ENCODE results near the gene SMCHD1. TPM values are rescaled to one million over a fixed set of nuclear protein-coding genes. Genes with fewer than 3 reads are reported as not detected.

SMCHD1 gene
- total RNA-seq, 1 experiment from 2014 or later: 33.0 TPM

GRCh38 chr18:2715990-2716389 is 60.5 kb downstream of the SMCHD1 start:
- ChIA-PET CTCF (no interaction called here), POLR2A (no interaction called here)
- no peaks in the 10 kb centered on the region for H3K9me3 Mint-ChIP-seq
- peaks cover 9% of the 10 kb centered on the region for H3K4me1 Mint-ChIP-seq
- no peak overlapping the region for H3K4me3 Mint-ChIP-seq
- H3K36me3 Mint-ChIP-seq: peaks cover 36% of the 10 kb centered on the region
- no peaks in the 10 kb centered on the region for H3K27me3 Mint-ChIP-seq (ENCODE audit: low read depth)
- ATAC-seq (no peak), DNase-seq (ENCODE audit: low spot score) (no peak)
- no peak overlapping the region for H3K27ac Mint-ChIP-seq
- no peak for TF ChIP-seq NR2C2 (CRISPR knock-in tag; IDR thresholded peaks at IDR 0.05)
- no peak for TF ChIP-seq FOXP4 (CRISPR knock-in tag; IDR thresholded peaks at IDR 0.05)
- no peak for TF ChIP-seq ESRRA (CRISPR knock-in tag; IDR thresholded peaks at IDR 0.05; ENCODE audit: borderline replicate concordance)
- no peak for TF ChIP-seq MAX (CRISPR knock-in tag; IDR thresholded peaks at IDR 0.05)
- TF ChIP-seq, protein P1, sequence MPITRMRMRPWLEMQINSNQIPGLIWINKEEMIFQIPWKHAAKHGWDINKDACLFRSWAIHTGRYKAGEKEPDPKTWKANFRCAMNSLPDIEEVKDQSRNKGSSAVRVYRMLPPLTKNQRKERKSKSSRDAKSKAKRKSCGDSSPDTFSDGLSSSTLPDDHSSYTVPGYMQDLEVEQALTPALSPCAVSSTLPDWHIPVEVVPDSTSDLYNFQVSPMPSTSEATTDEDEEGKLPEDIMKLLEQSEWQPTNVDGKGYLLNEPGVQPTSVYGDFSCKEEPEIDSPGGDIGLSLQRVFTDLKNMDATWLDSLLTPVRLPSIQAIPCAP (CRISPR knock-in tag; IDR thresholded peaks at IDR 0.05): no peak
- no peak for TF ChIP-seq SP1 (CRISPR knock-in tag; conservative IDR thresholded peaks at IDR 0.05)
- TF ChIP-seq ELF4 (CRISPR knock-in tag; IDR thresholded peaks at IDR 0.05; ENCODE audit: low read depth): no peak
- TF ChIP-seq, protein P2, sequence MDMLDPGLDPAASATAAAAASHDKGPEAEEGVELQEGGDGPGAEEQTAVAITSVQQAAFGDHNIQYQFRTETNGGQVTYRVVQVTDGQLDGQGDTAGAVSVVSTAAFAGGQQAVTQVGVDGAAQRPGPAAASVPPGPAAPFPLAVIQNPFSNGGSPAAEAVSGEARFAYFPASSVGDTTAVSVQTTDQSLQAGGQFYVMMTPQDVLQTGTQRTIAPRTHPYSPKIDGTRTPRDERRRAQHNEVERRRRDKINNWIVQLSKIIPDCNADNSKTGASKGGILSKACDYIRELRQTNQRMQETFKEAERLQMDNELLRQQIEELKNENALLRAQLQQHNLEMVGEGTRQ (CRISPR knock-in tag; IDR thresholded peaks at IDR 0.05): no peak
- no peak for TF ChIP-seq ZNF219 (CRISPR knock-in tag; IDR thresholded peaks at IDR 0.05; ENCODE audit: borderline replicate concordance)
- TF ChIP-seq, protein P3, sequence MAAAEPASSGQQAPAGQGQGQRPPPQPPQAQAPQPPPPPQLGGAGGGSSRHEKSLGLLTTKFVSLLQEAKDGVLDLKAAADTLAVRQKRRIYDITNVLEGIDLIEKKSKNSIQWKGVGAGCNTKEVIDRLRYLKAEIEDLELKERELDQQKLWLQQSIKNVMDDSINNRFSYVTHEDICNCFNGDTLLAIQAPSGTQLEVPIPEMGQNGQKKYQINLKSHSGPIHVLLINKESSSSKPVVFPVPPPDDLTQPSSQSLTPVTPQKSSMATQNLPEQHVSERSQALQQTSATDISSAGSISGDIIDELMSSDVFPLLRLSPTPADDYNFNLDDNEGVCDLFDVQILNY (CRISPR knock-in tag; IDR thresholded peaks at IDR 0.05): no peak
- no peak for TF ChIP-seq ARID4B (CRISPR knock-in tag; IDR thresholded peaks at IDR 0.05; ENCODE audit: borderline replicate concordance)
- TF ChIP-seq TCF7 (CRISPR knock-in tag; IDR thresholded peaks at IDR 0.05; ENCODE audit: low read depth): no peak
- no peak for TF ChIP-seq PRRX2 (CRISPR knock-in tag; IDR thresholded peaks at IDR 0.05)
- TF ChIP-seq ZBTB21 (CRISPR knock-in tag; IDR thresholded peaks at IDR 0.05; ENCODE audit: borderline replicate concordance): no peak
- no peak for TF ChIP-seq AFF4 (CRISPR knock-in tag; IDR thresholded peaks at IDR 0.05; ENCODE audit: borderline replicate concordance)
- no peak for TF ChIP-seq OVOL2 (CRISPR knock-in tag; IDR thresholded peaks at IDR 0.05; ENCODE audit: borderline replicate concordance)
- TF ChIP-seq, protein P4, sequence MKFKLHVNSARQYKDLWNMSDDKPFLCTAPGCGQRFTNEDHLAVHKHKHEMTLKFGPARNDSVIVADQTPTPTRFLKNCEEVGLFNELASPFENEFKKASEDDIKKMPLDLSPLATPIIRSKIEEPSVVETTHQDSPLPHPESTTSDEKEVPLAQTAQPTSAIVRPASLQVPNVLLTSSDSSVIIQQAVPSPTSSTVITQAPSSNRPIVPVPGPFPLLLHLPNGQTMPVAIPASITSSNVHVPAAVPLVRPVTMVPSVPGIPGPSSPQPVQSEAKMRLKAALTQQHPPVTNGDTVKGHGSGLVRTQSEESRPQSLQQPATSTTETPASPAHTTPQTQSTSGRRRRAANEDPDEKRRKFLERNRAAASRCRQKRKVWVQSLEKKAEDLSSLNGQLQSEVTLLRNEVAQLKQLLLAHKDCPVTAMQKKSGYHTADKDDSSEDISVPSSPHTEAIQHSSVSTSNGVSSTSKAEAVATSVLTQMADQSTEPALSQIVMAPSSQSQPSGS (CRISPR knock-in tag; IDR thresholded peaks at IDR 0.05; ENCODE audit: borderline replicate concordance, low read depth): no peak
- TF ChIP-seq RELA (CRISPR knock-in tag; IDR thresholded peaks at IDR 0.05; ENCODE audit: borderline replicate concordance): no peak
- no peak for TF ChIP-seq ZNF317 (CRISPR knock-in tag; IDR thresholded peaks at IDR 0.05; ENCODE audit: borderline replicate concordance, low read depth)
